ENCODE measurements around the gene RAB37. TPM values are rescaled to one million over a fixed set of nuclear protein-coding genes. Genes with fewer than 3 reads are reported as not detected.

Gene RAB37
- total RNA-seq, 3 donors from 2014 or later: 0.98 to 2.1 (median 2.0) TPM

GRCh38 chr17:74759941-74760340 lies 22.9 kb downstream of the RAB37 start:
- Histone ChIP-seq H3K4me3 (peak overlapping the region in 1 of 3 donors; percentile 4), H3K9me3 (no peaks in the 10 kb centered on the region), H3K4me1 (peaks cover 3 to 40% of the 10 kb centered on the region in 2 donors), H3K27me3 (no peaks in the 10 kb centered on the region), H3K36me3 (no peaks in the 10 kb centered on the region), H3K27ac (peak overlapping the region; percentile 90 to 91)
- no peak for TF ChIP-seq POLR2A (IDR thresholded peaks at IDR 0.05)
- TF ChIP-seq POLR2AphosphoS5 (IDR thresholded peaks at IDR 0.05): no peak
- TF ChIP-seq CTCF (IDR thresholded peaks at IDR 0.05): no peak
- peak; percentile 77 to 88 for DNase-seq (ENCODE audit: low spot score in 2 of 2)
- intact Hi-C loops (cut with DNase I; ENCODE audit: low total_unique reads): no loop called here

GRCh38 chr17:74760404-74761105 lies 23.5 kb downstream of the RAB37 start:
- Histone ChIP-seq H3K27ac (peak overlapping the region; percentile 90 to 91), H3K4me3 (peak overlapping the region in 1 of 3 donors; percentile 4), H3K36me3 (no peaks in the 10 kb centered on the region), H3K9me3 (no peaks in the 10 kb centered on the region), H3K27me3 (no peaks in the 10 kb centered on the region), H3K4me1 (peaks cover 3 to 40% of the 10 kb centered on the region in 2 donors)
- no peak for TF ChIP-seq POLR2A (IDR thresholded peaks at IDR 0.05)
- no peak for TF ChIP-seq POLR2AphosphoS5 (IDR thresholded peaks at IDR 0.05)
- TF ChIP-seq CTCF (IDR thresholded peaks at IDR 0.05): no peak
- intact Hi-C loops (cut with DNase I; ENCODE audit: low total_unique reads): no loop called here
- no peak for DNase-seq (ENCODE audit: low spot score in 2 of 2)

- Histone ChIP-seq H3K9me3 (no peaks in the 10 kb centered on the region), H3K27me3 (no peaks in the 10 kb centered on the region), H3K36me3 (no peaks in the 10 kb centered on the region), H3K4me3 (no peak overlapping the region), H3K27ac (peak overlapping the region; percentile 90 to 91), H3K4me1 (peaks cover 3 to 40% of the 10 kb centered on the region in 2 donors)
- DNase-seq (ENCODE audit: low spot score in 2 of 2): no peak
- TF ChIP-seq POLR2AphosphoS5 (IDR thresholded peaks at IDR 0.05) (no peak), POLR2A (IDR thresholded peaks at IDR 0.05) (no peak), CTCF (IDR thresholded peaks at IDR 0.05) (no peak)
- intact Hi-C loops (cut with DNase I; ENCODE audit: low total_unique reads): no loop called here
Measured at GRCh38 chr17:74761419-74761818, 24.4 kb downstream of the RAB37 start.

GRCh38 chr17:74761931-74762330 lies 24.9 kb downstream of the RAB37 start:
- intact Hi-C loops (cut with DNase I; ENCODE audit: low total_unique reads): no loop called here
- H3K27me3 ChIP-seq: no peaks in the 10 kb centered on the region
- no peaks in the 10 kb centered on the region for H3K9me3 ChIP-seq
- no peaks in the 10 kb centered on the region for H3K36me3 ChIP-seq
- H3K27ac ChIP-seq: peak overlapping the region in 1 of 2 donors; percentile 90
- no peak for TF ChIP-seq CTCF (IDR thresholded peaks at IDR 0.05)
- no peak for TF ChIP-seq POLR2AphosphoS5 (IDR thresholded peaks at IDR 0.05)
- TF ChIP-seq POLR2A (IDR thresholded peaks at IDR 0.05): no peak
- peaks cover 3 to 36% of the 10 kb centered on the region in 2 donors for H3K4me1 ChIP-seq
- H3K4me3 ChIP-seq: no peak overlapping the region
- no peak for DNase-seq (ENCODE audit: low spot score in 2 of 2)

GRCh38 chr17:74763565-74764387 lies 26.7 kb downstream of the RAB37 start:
- Histone ChIP-seq H3K9me3 (no peaks in the 10 kb centered on the region), H3K4me3 (no peak overlapping the region), H3K36me3 (no peaks in the 10 kb centered on the region), H3K27ac (peak overlapping the region in 1 of 2 donors; percentile 32), H3K27me3 (no peaks in the 10 kb centered on the region), H3K4me1 (peaks cover 10 to 26% of the 10 kb centered on the region in 2 donors)
- TF ChIP-seq POLR2A (IDR thresholded peaks at IDR 0.05) (no peak), POLR2AphosphoS5 (IDR thresholded peaks at IDR 0.05) (no peak), CTCF (IDR thresholded peaks at IDR 0.05) (no peak)
- intact Hi-C loops (cut with DNase I; ENCODE audit: low total_unique reads): no loop called here
- DNase-seq (ENCODE audit: low spot score in 2 of 2): no peak
